ENCODE data around the gene DNM3.

Gene DNM3

DNA sequence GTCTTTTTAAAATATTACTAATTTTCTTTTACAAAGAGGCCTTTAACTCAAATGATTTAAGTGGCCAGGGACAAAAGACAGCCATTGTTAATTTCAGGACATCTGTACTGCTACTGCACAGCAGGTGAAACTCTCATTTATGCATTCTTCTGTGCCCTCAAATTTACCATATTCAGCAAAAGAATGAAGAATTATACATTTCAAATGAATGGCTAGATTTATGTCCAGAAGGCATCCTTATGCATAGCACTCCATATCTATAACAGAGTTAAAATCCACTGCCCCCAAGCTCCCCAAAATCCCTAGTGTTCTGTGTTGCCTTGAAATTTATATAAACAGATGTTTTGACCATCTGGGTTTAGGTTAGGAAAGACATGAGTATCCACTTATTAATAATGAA lies 202.6 kb downstream of the DNM3 start:
- no peak for ATAC-seq
- TF ChIP-seq ZNF70 (CRISPR knock-in tag; IDR thresholded peaks at IDR 0.05) (no peak), ESRRG (CRISPR knock-in tag; IDR thresholded peaks at IDR 0.05) (no peak), CSDC2 (CRISPR knock-in tag; IDR thresholded peaks at IDR 0.05) (no peak), ZFP3 (CRISPR knock-in tag; IDR thresholded peaks at IDR 0.05) (no peak), CSRNP3 (CRISPR knock-in tag; IDR thresholded peaks at IDR 0.05) (no peak), ISL1 (CRISPR knock-in tag; IDR thresholded peaks at IDR 0.05) (no peak), RARB (CRISPR knock-in tag; IDR thresholded peaks at IDR 0.05) (no peak), OSR1 (CRISPR knock-in tag; IDR thresholded peaks at IDR 0.05) (no peak), SNAI2 (CRISPR knock-in tag; IDR thresholded peaks at IDR 0.05) (no peak), PPARA (CRISPR knock-in tag; IDR thresholded peaks at IDR 0.05; ENCODE audit: borderline replicate concordance) (no peak), ZFP30 (CRISPR knock-in tag; IDR thresholded peaks at IDR 0.05) (no peak), CREB5 (CRISPR knock-in tag; IDR thresholded peaks at IDR 0.05; ENCODE audit: low read depth) (no peak), TCF4 (CRISPR knock-in tag; IDR thresholded peaks at IDR 0.05; ENCODE audit: borderline replicate concordance) (no peak), GLIS3 (CRISPR knock-in tag; IDR thresholded peaks at IDR 0.05) (no peak), TOX (CRISPR knock-in tag; IDR thresholded peaks at IDR 0.05; ENCODE audit: borderline replicate concordance) (no peak), ZC3H10 (CRISPR knock-in tag; IDR thresholded peaks at IDR 0.05) (no peak), POU6F1 (CRISPR knock-in tag; IDR thresholded peaks at IDR 0.05; ENCODE audit: borderline replicate concordance, low read depth) (no peak)
- TF ChIP-seq, protein P1, sequence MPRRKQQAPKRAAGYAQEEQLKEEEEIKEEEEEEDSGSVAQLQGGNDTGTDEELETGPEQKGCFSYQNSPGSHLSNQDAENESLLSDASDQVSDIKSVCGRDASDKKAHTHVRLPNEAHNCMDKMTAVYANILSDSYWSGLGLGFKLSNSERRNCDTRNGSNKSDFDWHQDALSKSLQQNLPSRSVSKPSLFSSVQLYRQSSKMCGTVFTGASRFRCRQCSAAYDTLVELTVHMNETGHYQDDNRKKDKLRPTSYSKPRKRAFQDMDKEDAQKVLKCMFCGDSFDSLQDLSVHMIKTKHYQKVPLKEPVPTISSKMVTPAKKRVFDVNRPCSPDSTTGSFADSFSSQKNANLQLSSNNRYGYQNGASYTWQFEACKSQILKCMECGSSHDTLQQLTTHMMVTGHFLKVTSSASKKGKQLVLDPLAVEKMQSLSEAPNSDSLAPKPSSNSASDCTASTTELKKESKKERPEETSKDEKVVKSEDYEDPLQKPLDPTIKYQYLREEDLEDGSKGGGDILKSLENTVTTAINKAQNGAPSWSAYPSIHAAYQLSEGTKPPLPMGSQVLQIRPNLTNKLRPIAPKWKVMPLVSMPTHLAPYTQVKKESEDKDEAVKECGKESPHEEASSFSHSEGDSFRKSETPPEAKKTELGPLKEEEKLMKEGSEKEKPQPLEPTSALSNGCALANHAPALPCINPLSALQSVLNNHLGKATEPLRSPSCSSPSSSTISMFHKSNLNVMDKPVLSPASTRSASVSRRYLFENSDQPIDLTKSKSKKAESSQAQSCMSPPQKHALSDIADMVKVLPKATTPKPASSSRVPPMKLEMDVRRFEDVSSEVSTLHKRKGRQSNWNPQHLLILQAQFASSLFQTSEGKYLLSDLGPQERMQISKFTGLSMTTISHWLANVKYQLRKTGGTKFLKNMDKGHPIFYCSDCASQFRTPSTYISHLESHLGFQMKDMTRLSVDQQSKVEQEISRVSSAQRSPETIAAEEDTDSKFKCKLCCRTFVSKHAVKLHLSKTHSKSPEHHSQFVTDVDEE (CRISPR knock-in tag; IDR thresholded peaks at IDR 0.05) = no peak

DNA sequence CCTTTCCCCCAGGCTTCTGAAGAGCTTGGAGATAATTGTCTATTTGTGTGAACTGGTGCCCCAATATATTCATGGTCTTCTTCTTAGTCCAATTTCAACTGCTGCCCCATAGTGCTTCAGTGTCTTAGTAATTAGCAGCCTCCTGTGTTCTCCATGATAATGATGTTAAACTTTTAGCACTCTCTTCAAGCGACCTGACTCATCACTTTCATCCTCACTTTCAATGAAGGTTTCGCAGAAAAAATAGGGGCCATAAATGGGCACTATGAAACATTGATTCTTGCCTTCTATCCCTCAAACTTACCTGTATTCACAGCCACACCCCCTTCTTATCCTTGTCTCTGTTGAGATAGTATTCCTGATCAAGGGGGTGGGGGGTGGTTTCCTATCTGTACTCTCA lies 210.6 kb downstream of the DNM3 start:
- no peak for ATAC-seq
- TF ChIP-seq SNAI2 (CRISPR knock-in tag; IDR thresholded peaks at IDR 0.05) (no peak), POU6F1 (CRISPR knock-in tag; IDR thresholded peaks at IDR 0.05; ENCODE audit: borderline replicate concordance, low read depth) (no peak), ZNF8 (CRISPR knock-in tag; IDR thresholded peaks at IDR 0.05) (no peak), ZNF70 (CRISPR knock-in tag; IDR thresholded peaks at IDR 0.05) (no peak), ARNTL (CRISPR knock-in tag; IDR thresholded peaks at IDR 0.05; ENCODE audit: borderline replicate concordance, low read depth) (no peak)

- no peak for ATAC-seq
- TF ChIP-seq ISL1 (CRISPR knock-in tag; IDR thresholded peaks at IDR 0.05) (no peak), ESRRG (CRISPR knock-in tag; IDR thresholded peaks at IDR 0.05) (no peak), CSRNP3 (CRISPR knock-in tag; IDR thresholded peaks at IDR 0.05) (no peak), ZFP3 (CRISPR knock-in tag; IDR thresholded peaks at IDR 0.05) (no peak), TCF4 (CRISPR knock-in tag; IDR thresholded peaks at IDR 0.05; ENCODE audit: borderline replicate concordance) (no peak), ARNTL (CRISPR knock-in tag; IDR thresholded peaks at IDR 0.05; ENCODE audit: borderline replicate concordance, low read depth) (no peak)
- TF ChIP-seq, protein P1 (CRISPR knock-in tag; IDR thresholded peaks at IDR 0.05) = no peak
- TF ChIP-seq, protein P2, sequence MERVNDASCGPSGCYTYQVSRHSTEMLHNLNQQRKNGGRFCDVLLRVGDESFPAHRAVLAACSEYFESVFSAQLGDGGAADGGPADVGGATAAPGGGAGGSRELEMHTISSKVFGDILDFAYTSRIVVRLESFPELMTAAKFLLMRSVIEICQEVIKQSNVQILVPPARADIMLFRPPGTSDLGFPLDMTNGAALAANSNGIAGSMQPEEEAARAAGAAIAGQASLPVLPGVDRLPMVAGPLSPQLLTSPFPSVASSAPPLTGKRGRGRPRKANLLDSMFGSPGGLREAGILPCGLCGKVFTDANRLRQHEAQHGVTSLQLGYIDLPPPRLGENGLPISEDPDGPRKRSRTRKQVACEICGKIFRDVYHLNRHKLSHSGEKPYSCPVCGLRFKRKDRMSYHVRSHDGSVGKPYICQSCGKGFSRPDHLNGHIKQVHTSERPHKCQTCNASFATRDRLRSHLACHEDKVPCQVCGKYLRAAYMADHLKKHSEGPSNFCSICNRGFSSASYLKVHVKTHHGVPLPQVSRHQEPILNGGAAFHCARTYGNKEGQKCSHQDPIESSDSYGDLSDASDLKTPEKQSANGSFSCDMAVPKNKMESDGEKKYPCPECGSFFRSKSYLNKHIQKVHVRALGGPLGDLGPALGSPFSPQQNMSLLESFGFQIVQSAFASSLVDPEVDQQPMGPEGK (CRISPR knock-in tag; IDR thresholded peaks at IDR 0.05; ENCODE audit: borderline replicate concordance) = no peak
Observed at GRCh38 chr1:172054172-172054571, 212.9 kb downstream of the DNM3 start.

All from SK-N-SH treated with all-trans-retinoic acid at 6 μM for 48 hours (cell line).